Trophoblast cell (in vitro differentiated cells and primary cell): ENCODE results near the gene SRSF10.
"Not testable (repeated sequence)": the region's sequence is repeated elsewhere in the genome, so short reads cannot be mapped to it uniquely, and the experiment has no call there.

Source experiments
- DNase-seq, 2 donors: peaks; one replicate each; pipeline ENCODE4 v3.0.0-alpha.2; 2016
- H2AFZ ChIP-seq: 2 replicates; pipeline ENCODE4 v1.6.1; 2013; ENCODE audit warnings: low read length, moderate library complexity, mild to moderate bottlenecking; ENCODE audit not compliant: insufficient read depth, poor library complexity
- H2AK5ac ChIP-seq: 2 replicates; pipeline ENCODE4 v1.6.1; 2013; ENCODE audit warnings: mild to moderate bottlenecking, low read length
- H2BK120ac ChIP-seq: 2 replicates; pipeline ENCODE4 v1.6.1; 2013; ENCODE audit warnings: low read length, mild to moderate bottlenecking, moderate library complexity; ENCODE audit not compliant: insufficient read depth, poor library complexity
- H2BK12ac ChIP-seq: 2 replicates; pipeline ENCODE4 v1.6.1; 2013; ENCODE audit warnings: mild to moderate bottlenecking, low read length, moderate library complexity
- H2BK5ac ChIP-seq: 2 replicates; pipeline ENCODE4 v1.6.1; 2013; ENCODE audit warnings: low read length, low read depth, moderate library complexity, mild to moderate bottlenecking; ENCODE audit not compliant: poor library complexity
- H3K14ac ChIP-seq: 2 replicates; pipeline ENCODE4 v1.6.1; 2013; ENCODE audit warnings: mild to moderate bottlenecking, low read length
- H3K18ac ChIP-seq: 2 replicates; pipeline ENCODE4 v1.6.1; 2013; ENCODE audit warnings: mild to moderate bottlenecking, low read length
- H3K23ac ChIP-seq: 2 replicates; pipeline ENCODE4 v1.6.1; 2013; ENCODE audit warnings: low read length
- H3K27ac ChIP-seq: 2 replicates; pipeline ENCODE4 v1.5.1; 2013; ENCODE audit warnings: low read depth, mild to moderate bottlenecking, inconsistent platforms, low read length, moderate library complexity
- H3K27me3 ChIP-seq: 2 replicates; pipeline ENCODE4 v1.6.1; 2013; ENCODE audit warnings: inconsistent platforms, mild to moderate bottlenecking, low read length, moderate library complexity; ENCODE audit not compliant: insufficient read depth
- H3K36me3 ChIP-seq, 2 experiments: 1 replicate in 1 of 2; 2 replicates in 1 of 2; pipeline ENCODE4 v1.6.1; 2013; ENCODE audit warnings: low read length in 2 of 2, mild to moderate bottlenecking in 2 of 2, moderate library complexity in 1 of 2; ENCODE audit not compliant: insufficient read depth in 2 of 2, control insufficient read depth in 1 of 2
- H3K4ac ChIP-seq: 2 replicates; pipeline ENCODE4 v1.6.1; 2013; ENCODE audit warnings: low read depth, mild to moderate bottlenecking, low read length, moderate library complexity
- H3K4me1 ChIP-seq, 2 experiments: 1 replicate in 1 of 2; 2 replicates in 1 of 2; pipeline ENCODE4 v1.6.1; 2013; ENCODE audit warnings: low read length in 2 of 2, mild to moderate bottlenecking in 2 of 2, moderate library complexity in 1 of 2; ENCODE audit not compliant: insufficient read depth in 2 of 2, control insufficient read depth in 1 of 2
- H3K4me2 ChIP-seq: 2 replicates; pipeline ENCODE4 v1.6.1; 2013; ENCODE audit warnings: inconsistent platforms, mild to moderate bottlenecking, low read length, moderate library complexity
- H3K4me3 ChIP-seq: 2 replicates; pipeline ENCODE4 v1.5.1; 2013; ENCODE audit warnings: mild to moderate bottlenecking, low read depth, low read length, inconsistent platforms
- H3K79me1 ChIP-seq: one replicate; pipeline ENCODE4 v1.6.1; 2013; ENCODE audit warnings: low read length
- H3K79me2 ChIP-seq: 2 replicates; pipeline ENCODE4 v1.6.1; 2013; ENCODE audit warnings: low read length, mild to moderate bottlenecking; ENCODE audit not compliant: control insufficient read depth, insufficient read depth, poor library complexity
- H3K9ac ChIP-seq: 2 replicates; pipeline ENCODE4 v1.6.1; 2013; ENCODE audit warnings: mild to moderate bottlenecking, low read length
- H3K9me3 ChIP-seq: 2 replicates; pipeline ENCODE4 v1.6.1; 2013; ENCODE audit warnings: low read depth, mild to moderate bottlenecking, control low read depth, inconsistent platforms, low read length; ENCODE audit not compliant: insufficient read depth
- H4K12ac ChIP-seq: 2 replicates; pipeline ENCODE4 v1.6.1; 2013; ENCODE audit warnings: low read depth, mild to moderate bottlenecking, low read length, moderate library complexity
- H4K8ac ChIP-seq: 2 replicates; pipeline ENCODE4 v1.6.1; 2013; ENCODE audit warnings: low read depth, mild to moderate bottlenecking, low read length, moderate library complexity
- H4K91ac ChIP-seq: one replicate; pipeline ENCODE4 v1.6.1; 2013; ENCODE audit warnings: low read depth, mild to moderate bottlenecking, low read length, moderate library complexity
- WGBS: extraction: QIAGEN DNeasy Blood & Tissue Kit; methylation state at CpG from one replicate; pipeline ENCODE4 v1.1.7; 2013; ENCODE audit warnings: missing lambda C conversion rate; ENCODE audit not compliant: insufficient read length, insufficient coverage; ENCODE audit errors: extremely low coverage; 5-methylcytosine and 5-hydroxymethylcytosine counted together

SRSF10 gene

GRCh38 chr1:24008574-24009184, 28.6 kb upstream of the SRSF10 start:
- not testable (repeated sequence) for H4K91ac ChIP-seq, H3K4me1 ChIP-seq, H4K12ac ChIP-seq, H3K79me2 ChIP-seq, H3K79me1 ChIP-seq, H3K27me3 ChIP-seq, H2BK120ac ChIP-seq, H3K14ac ChIP-seq, H4K8ac ChIP-seq, H2BK5ac ChIP-seq, DNase-seq, H2AK5ac ChIP-seq, H3K27ac ChIP-seq, H2BK12ac ChIP-seq, H3K4me2 ChIP-seq, H3K23ac ChIP-seq, H3K4ac ChIP-seq, H3K9me3 ChIP-seq, H3K9ac ChIP-seq, H2AFZ ChIP-seq, H3K36me3 ChIP-seq, H3K4me3 ChIP-seq, H3K18ac ChIP-seq
- no CpG with 5 or more reads among the region's 3 CpGs for WGBS

GRCh38 chr1:24007079-24007478, 27.0 kb upstream of the SRSF10 start:
- no peak overlapping the region for H2BK5ac ChIP-seq
- H3K9ac ChIP-seq, result no peak overlapping the region
- no peak overlapping the region for H3K14ac ChIP-seq
- H2AFZ ChIP-seq, result no peak overlapping the region
- no peak overlapping the region for H3K18ac ChIP-seq
- no peak overlapping the region for H2BK12ac ChIP-seq
- no peak overlapping the region for H4K8ac ChIP-seq
- no peak overlapping the region for H3K4me3 ChIP-seq
- no peaks in the 10 kb centered on the region for H3K27me3 ChIP-seq
- no peaks in the 10 kb centered on the region for H3K36me3 ChIP-seq
- no peaks in the 10 kb centered on the region for H3K79me2 ChIP-seq
- H3K9me3 ChIP-seq, result no peaks in the 10 kb centered on the region
- no peaks in the 10 kb centered on the region for H3K79me1 ChIP-seq
- H3K23ac ChIP-seq, result no peak overlapping the region
- no peak overlapping the region for H3K4me2 ChIP-seq
- no peak overlapping the region for H3K27ac ChIP-seq
- H3K4ac ChIP-seq, result no peak overlapping the region
- peaks cover 0 to 3% of the 10 kb centered on the region in 2 experiments for H3K4me1 ChIP-seq
- H2AK5ac ChIP-seq, result no peak overlapping the region
- H4K12ac ChIP-seq, result no peak overlapping the region
- no peak overlapping the region for H2BK120ac ChIP-seq
- no peak for DNase-seq
- H4K91ac ChIP-seq, result no peak overlapping the region

DNA sequence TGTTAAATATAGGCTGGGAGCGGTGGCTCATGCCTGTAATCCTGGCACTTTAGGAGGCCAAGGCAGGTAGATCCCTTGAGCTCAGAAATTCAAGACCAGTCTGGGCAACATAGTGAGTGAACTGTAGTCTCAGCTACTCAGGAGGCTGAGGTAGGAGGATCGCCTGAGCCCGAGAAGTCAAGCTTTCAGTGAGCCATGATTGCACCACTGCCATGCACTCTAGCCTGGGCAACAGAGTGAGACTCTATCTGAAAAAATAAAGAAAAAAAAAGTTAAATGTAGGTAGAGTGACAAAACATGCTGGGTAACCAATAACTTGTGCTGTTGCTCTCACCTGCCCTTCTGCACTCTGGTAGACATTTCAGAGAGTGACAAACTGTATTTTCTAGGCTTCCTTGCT, 25.0 kb upstream of the SRSF10 start:
- no peaks in the 10 kb centered on the region for H3K79me1 ChIP-seq
- no peaks in the 10 kb centered on the region for H3K9me3 ChIP-seq
- H3K27me3 ChIP-seq, result no peaks in the 10 kb centered on the region
- H3K4me1 ChIP-seq, result peaks cover 0 to 3% of the 10 kb centered on the region in 2 experiments
- no peak overlapping the region for H4K8ac ChIP-seq
- H4K91ac ChIP-seq, result no peak overlapping the region
- no peak overlapping the region for H2AFZ ChIP-seq
- H2BK5ac ChIP-seq, result no peak overlapping the region
- DNase-seq, result no peak
- H3K27ac ChIP-seq, result no peak overlapping the region
- no peaks in the 10 kb centered on the region for H3K79me2 ChIP-seq
- H3K4ac ChIP-seq, result no peak overlapping the region
- H2AK5ac ChIP-seq, result no peak overlapping the region
- H3K4me3 ChIP-seq, result no peak overlapping the region
- WGBS, result no CpG with 5 or more reads among the region's 3 CpGs
- H3K18ac ChIP-seq, result no peak overlapping the region
- H2BK120ac ChIP-seq, result no peak overlapping the region
- H2BK12ac ChIP-seq, result no peak overlapping the region
- H4K12ac ChIP-seq, result no peak overlapping the region
- H3K36me3 ChIP-seq, result no peaks in the 10 kb centered on the region
- H3K23ac ChIP-seq, result no peak overlapping the region
- no peak overlapping the region for H3K14ac ChIP-seq
- H3K4me2 ChIP-seq, result no peak overlapping the region
- H3K9ac ChIP-seq, result no peak overlapping the region

DNA sequence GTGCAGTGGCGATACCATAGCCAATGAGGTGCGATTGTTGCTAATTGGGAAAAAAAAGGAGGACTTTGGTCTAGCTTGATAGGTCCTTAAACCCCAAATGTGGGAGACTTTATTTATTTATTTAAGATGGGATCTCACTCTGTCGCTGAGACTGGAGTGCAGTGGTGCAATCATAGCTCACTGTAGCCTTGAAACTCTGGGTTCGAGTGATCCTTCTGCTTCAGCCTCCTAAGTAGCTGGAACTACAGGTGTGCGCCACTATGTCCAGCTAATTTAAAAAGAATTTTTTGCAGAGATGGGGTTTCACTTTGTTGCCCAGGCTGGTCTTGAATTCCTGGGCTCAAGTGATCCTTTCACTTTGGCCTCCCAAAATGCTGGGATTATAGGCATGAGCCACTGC, 24.0 kb upstream of the SRSF10 start:
- no peak overlapping the region for H3K4ac ChIP-seq
- no peaks in the 10 kb centered on the region for H3K36me3 ChIP-seq
- no peaks in the 10 kb centered on the region for H3K9me3 ChIP-seq
- no peak overlapping the region for H4K91ac ChIP-seq
- H2BK120ac ChIP-seq, result no peak overlapping the region
- H3K4me3 ChIP-seq, result no peak overlapping the region
- no peak overlapping the region for H3K27ac ChIP-seq
- H3K18ac ChIP-seq, result no peak overlapping the region
- H4K12ac ChIP-seq, result no peak overlapping the region
- no peak overlapping the region for H4K8ac ChIP-seq
- no peak overlapping the region for H2BK12ac ChIP-seq
- no peak overlapping the region for H3K23ac ChIP-seq
- H2BK5ac ChIP-seq, result no peak overlapping the region
- H3K14ac ChIP-seq, result no peak overlapping the region
- DNase-seq, result no peak
- H3K27me3 ChIP-seq, result no peaks in the 10 kb centered on the region
- H3K4me1 ChIP-seq, result no peaks in the 10 kb centered on the region
- H3K79me1 ChIP-seq, result no peaks in the 10 kb centered on the region
- no peak overlapping the region for H2AK5ac ChIP-seq
- no peak overlapping the region for H3K4me2 ChIP-seq
- no peak overlapping the region for H2AFZ ChIP-seq
- no CpG with 5 or more reads among the region's 5 CpGs for WGBS
- H3K9ac ChIP-seq, result no peak overlapping the region
- no peaks in the 10 kb centered on the region for H3K79me2 ChIP-seq
